ENCODE data around the gene GATB.
A peak's percentile ranks its signal among the peaks of the same experiment; 100 is the strongest.

Gene GATB

GRCh38 chr4:151649479-151649878, 111.3 kb downstream of the GATB start:
- no peak for DNase-seq

GRCh38 chr4:151646322-151646721, 114.5 kb downstream of the GATB start:
- DNase-seq: no peak

- no peak for DNase-seq
These were observed 116.2 kb downstream of the GATB start for GRCh38 chr4:151644622-151645021.

GRCh38 chr4:151643564-151643963, 117.2 kb downstream of the GATB start:
- DNase-seq: no peak

DNA sequence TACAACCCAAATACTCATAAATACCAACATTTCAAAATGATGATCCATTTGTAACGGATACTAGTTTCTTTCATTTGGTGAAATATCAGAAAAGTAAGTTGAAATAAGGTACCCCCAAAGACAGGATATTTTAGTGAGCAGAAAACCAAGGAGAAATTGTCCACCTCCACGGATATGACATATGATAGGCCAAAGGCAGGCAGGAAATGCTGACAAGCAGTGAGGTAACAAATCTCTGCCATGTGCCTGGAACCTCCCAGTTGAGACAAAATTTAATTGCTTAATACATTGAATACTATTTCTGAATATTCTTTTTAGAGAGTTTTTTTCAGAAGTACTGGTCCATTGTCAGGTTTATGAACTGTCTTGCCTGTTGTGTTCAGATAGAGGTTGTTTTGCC, 118.8 kb downstream of the GATB start:
- no peak for DNase-seq

DNA sequence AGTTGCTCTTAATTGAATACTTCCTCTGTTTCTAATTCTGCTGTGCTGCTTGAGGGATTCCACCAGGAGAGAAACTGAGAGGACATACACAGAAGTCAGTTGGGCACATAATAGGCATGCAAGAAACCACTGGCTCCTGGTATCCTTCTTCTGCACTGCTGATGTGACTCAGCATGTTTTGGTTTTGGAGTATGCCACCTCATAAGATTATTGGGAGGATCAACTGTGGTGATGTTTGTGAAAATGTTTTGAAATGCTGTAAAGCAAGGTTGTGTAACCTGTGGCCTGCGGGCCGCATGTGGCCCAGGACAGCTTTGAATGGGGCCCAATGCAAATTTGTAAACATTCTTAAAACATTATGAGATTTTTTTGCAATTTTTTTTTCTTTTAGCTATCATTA, 119.6 kb downstream of the GATB start:
- peak; percentile 19 for DNase-seq

- no peak for DNase-seq
These were observed 120.4 kb downstream of the GATB start for GRCh38 chr4:151640381-151640780.

DNA sequence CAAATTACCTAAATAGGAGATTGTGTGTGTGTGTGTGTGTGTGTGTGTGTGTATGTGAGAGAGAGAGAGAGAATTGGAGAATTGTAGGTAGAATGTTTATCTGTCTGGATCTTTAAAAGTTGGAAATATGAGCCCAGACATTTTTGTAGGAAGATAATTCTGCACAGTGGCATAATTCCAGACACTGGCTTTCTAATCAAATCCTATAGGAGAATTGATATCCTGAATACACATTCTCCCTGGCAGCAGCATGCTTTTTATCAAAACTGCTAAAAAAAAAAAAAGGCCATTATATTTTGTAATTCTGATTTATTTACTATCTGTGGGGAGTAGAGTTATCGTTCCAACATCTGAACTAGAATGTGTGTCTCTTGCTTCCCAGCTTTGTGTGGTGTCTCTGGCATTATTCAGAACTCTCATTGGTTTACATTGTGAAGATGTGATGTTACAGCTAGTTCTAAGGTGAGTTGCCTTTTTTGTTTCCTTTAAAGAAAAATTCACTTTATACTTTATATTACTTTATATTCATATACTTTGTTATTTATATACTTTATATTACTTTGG, 122.4 kb downstream of the GATB start:
- DNase-seq: no peak

- DNase-seq: no peak
These were observed 129.5 kb downstream of the GATB start for GRCh38 chr4:151631349-151631748.

- no peak for DNase-seq
These were observed 131.6 kb downstream of the GATB start for GRCh38 chr4:151629097-151629783.

DNA sequence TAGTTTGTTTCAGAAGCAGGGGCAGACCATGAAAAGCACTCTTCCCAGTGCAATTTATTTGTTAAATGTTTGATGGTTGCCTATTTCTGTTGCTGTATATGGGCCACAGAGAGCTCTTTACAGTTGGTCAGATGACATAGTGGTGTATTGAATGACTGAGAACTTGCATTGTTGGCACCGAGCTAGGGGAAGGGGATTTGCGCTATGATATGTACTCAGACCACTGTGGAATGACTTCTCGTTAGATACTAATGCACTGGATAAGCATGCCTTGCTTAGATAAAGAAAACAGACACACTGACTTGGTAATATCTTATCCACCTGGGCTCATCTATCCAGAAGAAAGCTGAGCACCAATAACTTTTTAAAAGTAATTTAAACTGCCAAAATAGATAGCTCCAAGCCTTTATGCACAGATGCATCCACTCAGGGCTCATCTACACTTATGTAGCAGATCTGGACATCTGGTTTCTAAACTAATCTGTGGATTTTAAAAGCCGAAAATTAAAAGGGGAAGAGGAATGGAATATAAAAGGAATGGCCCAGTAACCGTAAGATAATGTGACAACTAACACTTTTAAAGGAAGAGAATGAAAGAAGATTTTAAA, 132.7 kb downstream of the GATB start:
- no peak for DNase-seq

- DNase-seq: no peak
These were observed 133.3 kb downstream of the GATB start for GRCh38 chr4:151627491-151627890.

DNA sequence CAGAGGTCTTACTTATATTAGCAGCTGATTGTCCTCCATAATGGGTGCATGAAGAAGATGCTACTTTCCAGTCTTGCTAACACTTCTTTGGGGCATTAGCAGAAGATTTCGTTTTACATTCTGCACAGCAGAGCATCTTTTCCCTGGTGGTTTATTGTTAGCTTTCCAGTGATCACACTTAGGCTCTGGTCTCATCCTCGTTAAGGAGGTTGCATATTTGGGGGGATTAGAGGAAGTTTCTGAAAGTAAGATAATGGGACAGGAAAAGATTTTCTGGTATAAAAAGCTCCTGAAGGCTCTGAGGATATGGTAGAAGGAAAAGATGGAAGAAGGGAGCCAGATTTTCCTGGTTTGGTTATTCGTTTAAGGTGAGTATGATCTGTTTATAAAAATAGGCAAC, 134.1 kb downstream of the GATB start:
- no peak for DNase-seq

- no peak for DNase-seq
These were observed 134.6 kb downstream of the GATB start for GRCh38 chr4:151626228-151626627.

DNA sequence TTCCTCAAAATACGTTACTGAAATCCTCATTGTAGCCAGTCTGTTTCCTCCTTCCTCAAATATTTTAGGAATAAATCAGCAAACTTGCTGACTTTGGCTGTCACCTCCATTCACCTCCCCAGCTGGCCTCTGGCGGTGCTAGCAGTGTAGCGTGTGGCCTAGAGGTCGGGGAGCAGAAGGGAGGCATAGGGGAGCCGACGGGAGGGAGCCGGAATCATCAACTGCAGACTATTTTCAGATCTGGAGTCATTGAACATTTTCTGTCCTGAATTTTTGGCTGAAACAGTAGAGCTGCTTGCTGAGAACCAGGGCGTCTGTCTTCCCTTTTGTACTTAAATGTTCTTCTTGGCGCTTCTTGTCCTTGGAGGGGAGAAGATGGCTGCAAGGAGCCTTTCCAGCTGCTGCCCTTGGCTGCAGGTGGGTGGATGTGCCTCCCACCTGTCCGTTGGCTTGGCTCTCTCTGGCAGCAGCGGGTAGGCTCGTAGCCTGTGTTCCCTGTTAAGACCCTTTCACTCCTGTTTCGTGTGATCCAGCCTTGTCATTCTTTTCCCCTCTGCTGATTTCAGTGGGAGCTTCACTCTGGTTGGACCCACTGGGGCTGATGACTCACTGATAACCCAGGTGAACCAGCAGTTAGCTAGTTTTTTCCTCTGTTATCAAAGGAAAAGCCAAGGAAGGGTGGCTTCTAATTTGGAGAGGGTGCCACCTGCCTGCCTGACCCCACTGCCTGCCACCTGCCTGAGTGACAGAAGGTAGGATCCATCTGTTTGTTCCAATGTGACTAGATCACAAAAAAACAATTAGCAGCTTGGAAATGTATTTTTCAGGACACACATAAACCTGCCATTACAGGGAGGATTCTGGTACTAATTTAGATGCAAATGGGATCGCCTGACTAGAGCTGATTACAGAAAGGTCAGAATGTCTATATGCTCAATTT, 135.9 kb downstream of the GATB start:
- DNase-seq: peak; percentile 8

Measured in fibroblast of skin of scalp (primary cell).